HG03025 (cell line): Measurements from ENCODE around the gene KCNG4.

ENCODE experiments used
- ATAC-seq: cut with Tn5 transposase; IDR thresholded peaks from one replicate; pipeline ENCODE4 v1.9.1; 2021; ENCODE audit warnings: mild to moderate bottlenecking, moderate library complexity; ENCODE audit not compliant: unreplicated experiment, low FRiP score

Gene KCNG4

DNA sequence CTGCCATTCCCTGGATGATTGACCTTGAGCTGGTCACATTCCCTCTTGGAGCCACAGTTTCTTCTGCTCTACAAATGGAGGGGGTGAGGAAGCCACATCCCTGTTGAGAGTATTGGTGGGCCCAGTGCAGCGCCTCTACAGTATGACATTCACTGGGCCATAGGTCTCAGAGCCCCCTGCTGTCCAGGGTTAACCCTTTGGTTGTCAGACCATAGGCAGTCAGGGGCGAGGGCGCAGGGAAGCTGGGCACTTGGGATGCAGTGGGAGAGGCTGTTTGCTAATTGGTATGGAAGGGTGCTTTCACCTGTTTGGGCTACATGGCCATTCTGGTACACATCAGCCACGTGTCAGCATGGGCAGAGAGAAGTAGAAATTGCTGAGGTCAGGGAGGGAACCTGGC lies 27.6 kb upstream of the KCNG4 start:
- no peak for ATAC-seq

DNA sequence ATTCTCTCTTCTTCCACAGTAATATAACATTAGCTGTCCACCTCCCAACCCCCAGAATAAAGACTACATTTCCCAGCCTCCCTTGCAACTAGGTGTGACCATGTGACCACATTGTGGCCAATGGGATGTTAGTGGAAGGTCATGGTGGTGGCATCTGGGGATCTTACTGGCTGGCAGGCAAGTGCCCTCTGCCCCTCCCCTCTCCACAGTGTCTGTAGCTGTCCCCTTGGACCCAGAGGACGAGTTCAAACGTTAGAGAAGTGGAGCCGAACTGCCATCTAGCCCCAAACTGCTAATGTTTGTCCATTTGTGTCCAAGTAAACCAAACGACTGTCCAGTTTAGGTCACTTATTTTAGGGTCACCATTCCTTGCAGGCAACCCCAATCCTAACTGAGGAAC lies 26.6 kb upstream of the KCNG4 start:
- no peak for ATAC-seq

GRCh38 chr16:84262939-84263338 lies 23.1 kb upstream of the KCNG4 start:
- no peak for ATAC-seq

DNA sequence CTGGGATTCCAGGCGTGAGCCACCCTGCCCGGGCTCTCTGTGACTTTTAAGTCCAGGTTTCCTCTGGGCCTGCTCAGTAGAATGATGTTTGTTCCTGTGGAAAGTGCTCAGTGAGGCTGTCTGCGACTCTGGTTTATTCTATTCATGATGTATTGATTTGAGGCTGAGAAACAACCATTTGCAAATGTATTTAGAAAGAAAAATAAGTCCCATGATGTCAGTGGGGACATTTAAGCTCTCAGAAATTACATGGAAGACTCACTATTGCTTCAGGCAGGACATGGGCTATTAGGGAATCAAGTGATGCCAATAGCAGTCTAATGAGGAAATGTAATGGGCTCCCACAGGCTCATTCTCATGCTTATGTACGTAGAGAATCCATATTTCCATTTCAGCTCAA lies 22.2 kb upstream of the KCNG4 start:
- ATAC-seq: no peak

GRCh38 chr16:84260766-84261554 lies 21.1 kb upstream of the KCNG4 start:
- ATAC-seq: no peak

DNA sequence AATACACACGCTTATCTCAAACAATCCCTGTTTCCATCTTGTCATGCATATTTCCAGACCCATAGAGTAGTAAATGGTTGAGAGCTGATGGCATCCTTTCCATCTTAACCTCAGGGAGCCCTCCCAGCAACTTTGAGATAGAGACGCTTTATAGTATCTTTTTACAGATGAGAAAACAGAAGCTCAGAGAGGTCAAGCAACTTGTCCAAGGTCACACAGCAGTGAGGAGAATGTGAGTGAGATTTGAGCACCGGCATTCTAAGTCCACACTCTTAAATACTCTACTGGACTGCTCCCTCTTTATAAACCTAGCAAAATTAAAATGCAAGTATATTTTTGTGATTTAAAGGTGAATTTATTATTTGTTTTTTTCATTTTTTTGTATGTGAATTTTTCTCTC lies 19.9 kb upstream of the KCNG4 start:
- ATAC-seq: no peak

DNA sequence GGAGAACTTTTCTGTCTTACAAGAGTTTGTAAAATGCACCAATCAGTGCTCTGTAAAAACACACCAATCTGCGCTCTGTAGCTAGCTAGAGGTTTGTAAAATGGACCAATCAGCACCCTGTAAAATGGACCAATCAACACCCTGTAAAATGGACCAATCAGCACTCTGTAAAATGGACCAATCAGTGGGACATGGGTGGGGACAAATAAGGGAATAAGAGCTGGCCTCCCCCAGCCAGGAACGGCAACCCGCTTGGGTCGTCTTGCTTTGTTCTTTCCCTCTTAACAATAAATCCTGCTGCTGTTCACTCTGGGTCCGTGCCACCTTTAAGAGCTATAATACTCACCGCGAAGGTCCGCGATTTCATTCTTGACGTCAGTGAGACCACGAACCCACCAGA lies 18.5 kb upstream of the KCNG4 start:
- no peak for ATAC-seq

DNA sequence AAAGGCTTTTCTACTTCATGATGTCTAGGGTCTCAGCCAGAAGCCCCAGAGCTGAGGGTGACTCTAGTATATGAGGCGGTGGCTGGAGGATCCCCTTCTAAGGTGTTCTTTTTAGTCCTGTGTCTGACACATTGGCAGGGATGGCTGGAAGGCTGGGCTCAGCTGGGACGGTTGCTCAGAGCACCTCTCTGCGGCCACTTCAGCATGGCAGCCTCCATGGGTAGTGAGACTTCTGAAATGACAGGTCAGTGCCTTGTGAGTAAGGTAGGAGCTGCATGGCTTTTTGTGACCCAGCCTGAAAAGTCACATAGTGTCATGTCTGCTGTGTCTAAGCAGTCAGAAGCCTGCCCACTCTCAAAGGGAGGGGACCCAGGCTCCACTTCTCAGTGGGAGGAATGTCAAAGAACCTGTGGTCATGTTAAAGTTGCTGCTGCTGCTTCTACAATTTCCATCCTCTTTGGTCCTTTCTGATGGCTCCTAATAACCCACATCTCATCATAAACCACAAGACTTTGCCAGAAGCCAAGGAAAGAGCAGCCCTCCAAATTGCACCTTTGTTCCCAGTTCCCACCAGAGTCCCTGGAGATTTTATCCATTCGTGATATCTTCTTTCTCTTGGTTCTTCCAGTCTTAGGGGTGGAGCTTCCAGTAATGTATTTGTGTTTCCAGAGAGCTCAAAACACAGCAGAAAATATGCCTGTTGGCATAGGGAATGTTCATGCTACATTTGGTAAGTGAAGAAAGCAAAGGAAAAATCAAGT lies 15.4 kb upstream of the KCNG4 start:
- ATAC-seq: no peak

GRCh38 chr16:84254062-84254461 lies 14.2 kb upstream of the KCNG4 start:
- ATAC-seq: no peak

DNA sequence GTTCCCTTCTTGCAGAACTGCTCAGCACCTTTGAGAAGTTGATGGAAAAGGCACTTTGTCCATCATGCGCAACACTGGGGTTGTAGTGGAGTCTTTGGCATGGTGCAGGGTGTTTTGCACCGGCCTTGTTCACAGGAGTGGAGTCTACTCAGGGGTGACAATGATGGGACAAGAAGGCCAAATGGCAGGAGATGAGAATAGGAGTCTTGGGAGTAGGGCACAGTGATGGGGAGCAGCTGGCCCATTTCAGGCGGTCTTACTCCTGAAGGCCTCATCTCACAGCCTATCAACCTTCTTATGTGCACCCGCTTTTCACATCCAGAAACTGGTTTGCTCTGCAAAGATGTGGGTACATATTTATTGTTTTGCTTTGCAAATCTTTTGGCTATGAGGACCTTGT lies 13.4 kb upstream of the KCNG4 start:
- ATAC-seq: no peak

DNA sequence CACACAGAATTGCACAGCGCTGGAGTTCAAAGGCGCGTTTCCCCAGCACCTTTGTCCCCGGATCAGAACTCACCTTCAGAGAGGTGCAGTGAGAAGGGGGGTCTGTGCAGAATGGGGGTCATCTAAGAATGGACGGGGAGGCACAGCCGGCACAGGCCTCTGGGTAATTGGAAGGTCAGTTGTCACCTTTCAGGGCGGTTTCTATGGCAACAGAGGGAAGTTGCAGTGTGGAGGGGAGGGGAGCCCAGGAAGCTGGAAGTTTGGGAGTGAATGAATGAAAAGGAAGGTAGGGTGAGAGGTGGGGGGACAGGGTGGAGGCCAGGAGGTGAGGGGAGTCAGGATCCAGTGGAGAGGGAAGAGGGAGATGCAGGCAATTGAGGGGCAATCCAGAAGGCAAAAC lies 12.4 kb upstream of the KCNG4 start:
- ATAC-seq: no peak

DNA sequence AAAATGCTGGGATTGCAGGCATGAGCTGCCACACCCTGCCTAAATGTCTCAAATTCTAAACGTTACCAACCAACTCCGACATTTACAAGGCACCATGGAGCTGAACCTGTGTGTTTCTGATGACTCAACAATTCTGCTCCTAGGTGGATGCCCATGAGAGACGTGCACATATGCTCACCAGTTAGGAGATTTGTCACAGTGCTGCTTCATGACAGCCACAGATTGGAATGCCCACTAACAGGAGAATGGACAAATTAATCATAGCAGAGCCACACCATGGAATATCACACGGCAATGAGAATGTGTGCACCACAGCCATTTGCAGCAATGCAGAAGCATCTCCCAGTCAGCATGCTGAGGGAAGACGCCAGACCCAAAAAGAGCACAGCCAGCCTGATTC lies 8.0 kb upstream of the KCNG4 start:
- ATAC-seq: no peak

DNA sequence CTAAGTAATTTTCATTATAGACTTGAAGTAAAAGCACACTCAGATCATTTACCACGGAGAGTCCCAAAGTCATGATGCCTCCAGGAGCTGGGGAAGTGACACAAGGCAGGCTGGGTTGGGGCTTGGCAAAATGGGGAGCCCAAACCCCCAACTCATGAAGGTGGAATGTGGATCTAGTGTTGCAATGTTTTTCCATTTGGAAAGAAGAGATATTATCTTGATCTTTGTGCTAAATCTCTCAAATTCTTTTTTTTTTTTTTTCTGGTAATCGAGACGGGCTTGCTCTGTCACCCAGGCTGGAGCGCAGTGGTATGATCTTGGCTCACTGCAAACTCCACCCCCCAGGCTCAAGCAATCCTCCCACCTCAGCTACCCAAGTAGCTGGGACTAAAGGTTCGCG lies 7.5 kb upstream of the KCNG4 start:
- no peak for ATAC-seq

- no peak for ATAC-seq
These were observed 6.9 kb upstream of the KCNG4 start for GRCh38 chr16:84246679-84247077.

DNA sequence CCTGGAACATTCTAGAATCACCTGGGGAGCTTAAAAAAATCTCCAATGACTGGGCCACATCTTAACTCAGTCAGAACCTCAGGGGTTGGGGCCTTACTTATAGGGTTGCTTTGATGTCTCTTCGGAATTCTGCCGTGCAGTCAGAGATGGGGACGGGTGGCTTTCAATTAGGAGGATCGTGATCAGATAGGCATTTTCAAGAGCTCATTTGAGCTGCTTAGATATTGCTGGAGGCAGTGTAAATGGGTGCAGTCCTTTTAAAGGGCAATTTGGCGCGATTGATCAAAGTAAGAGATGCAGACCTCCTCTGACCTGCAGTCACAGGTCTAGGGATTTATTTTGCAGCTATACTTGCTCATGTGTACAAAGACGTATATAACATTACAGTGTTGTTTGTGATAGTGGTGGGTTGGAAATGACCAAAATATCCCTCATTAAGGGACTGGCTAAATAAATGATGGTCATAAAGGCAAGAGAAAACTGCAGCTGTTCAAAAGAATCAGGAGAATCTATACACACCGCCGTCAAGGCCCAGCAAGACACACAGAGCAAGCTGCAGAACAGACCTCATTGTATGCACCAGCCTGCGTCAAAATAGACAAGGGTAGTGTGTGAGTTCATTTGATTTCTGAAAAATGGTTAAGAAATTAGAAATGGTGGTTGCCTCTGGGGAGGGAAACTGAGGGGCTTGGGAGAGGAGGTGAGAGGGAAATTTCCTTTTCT lies 6.3 kb upstream of the KCNG4 start:
- no peak for ATAC-seq

DNA sequence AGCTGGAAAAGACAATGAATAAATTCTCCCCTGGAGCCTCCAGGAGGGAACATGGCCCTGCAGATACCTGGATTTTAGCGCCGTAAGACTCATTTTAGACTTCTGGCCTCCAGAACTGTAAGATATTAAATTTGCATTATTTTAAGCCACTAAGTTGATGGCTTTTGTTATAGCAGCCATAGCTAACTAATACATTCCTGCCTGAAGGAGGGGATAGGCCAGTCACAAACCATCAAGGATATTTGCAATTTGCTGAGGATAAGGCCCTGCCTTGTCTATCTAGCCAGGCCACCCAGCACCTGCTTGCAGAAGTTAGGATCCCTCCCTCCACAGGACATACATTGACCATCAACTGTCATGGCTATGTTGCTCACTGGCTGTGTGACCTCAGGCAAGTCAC lies 4.9 kb upstream of the KCNG4 start:
- ATAC-seq: no peak

DNA sequence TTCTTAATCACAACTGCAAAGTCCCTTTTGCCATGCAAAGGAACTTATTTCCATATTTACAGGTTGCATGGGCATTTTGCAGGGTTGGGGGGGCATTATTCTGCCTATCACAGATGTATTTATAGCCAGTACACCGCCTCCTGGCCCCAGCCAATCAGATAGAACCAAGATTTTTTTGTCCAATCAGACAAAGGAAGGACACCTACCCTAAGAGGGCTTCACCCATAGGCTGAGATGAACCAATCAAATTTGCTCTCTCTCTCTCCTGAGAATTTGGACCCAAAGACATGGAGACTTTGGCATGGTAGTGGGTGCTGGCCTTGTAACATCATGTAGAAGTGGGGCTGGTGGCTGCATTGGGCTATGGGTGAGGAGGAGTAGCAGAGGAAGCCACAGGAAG lies 3.9 kb upstream of the KCNG4 start:
- ATAC-seq: no peak

DNA sequence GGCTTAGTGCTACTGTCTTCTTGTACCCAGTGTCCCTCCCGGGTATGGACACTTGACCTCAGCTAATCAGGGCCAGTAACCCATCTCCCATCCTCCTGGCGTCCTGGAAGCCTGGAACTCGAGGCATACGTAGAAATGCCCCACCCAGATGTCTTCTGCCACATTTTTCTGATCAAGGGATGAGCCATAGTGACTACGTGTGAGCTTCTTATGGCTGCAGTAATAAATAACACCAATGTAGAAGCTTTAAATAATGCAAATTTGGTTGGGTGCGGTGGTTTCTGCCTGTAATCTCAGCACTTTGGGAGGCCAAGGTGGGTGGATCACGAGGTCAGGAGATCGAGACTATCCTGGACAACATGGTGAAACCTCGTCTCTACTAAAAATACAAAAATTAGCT lies 3.0 kb upstream of the KCNG4 start:
- no peak for ATAC-seq

DNA sequence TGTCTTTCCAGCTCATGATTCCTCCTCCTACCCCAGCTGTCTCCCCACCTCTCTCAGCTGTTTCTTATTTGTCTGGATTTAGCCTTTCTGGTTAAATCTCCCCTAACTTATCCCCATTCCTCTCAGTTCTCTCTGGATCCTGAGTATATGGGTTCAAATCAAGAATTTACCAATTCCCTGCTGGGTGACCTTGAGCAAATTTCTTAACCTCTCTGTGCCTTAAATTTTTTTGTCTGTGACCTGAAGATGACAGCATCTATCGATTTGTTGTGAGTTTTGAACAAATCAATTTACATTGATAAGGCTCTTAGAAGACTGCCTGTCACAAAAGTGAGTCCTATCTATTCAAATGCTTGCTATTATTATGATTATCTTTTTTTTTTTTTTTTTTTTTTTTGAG lies 2.0 kb upstream of the KCNG4 start:
- no peak for ATAC-seq

- no peak for ATAC-seq
These were observed 643 bp upstream of the KCNG4 start for GRCh38 chr16:84240455-84240854.

- ATAC-seq: no peak
These were observed 557 bp downstream of the KCNG4 start for GRCh38 chr16:84239141-84239769.
